Measurements from ENCODE around the gene PPP1R9B.

Gene PPP1R9B

GRCh38 chr17:50155115-50155819, 4.8 kb upstream of the PPP1R9B start:
- no peak for DNase-seq (ENCODE audit: low spot score)

GRCh38 chr17:50154604-50155003, 4.1 kb upstream of the PPP1R9B start:
- no peak for DNase-seq (ENCODE audit: low spot score)

GRCh38 chr17:50153650-50154575, 3.4 kb upstream of the PPP1R9B start:
- no peak for DNase-seq (ENCODE audit: low spot score)

GRCh38 chr17:50152736-50153135, 2.3 kb upstream of the PPP1R9B start:
- no peak for DNase-seq (ENCODE audit: low spot score)

GRCh38 chr17:50151937-50152547, 1.6 kb upstream of the PPP1R9B start:
- DNase-seq (ENCODE audit: low spot score) = peak; percentile 95

GRCh38 chr17:50151041-50151936, 812 bp upstream of the PPP1R9B start:
- DNase-seq (ENCODE audit: low spot score) = peak; percentile 90

GRCh38 chr17:50149417-50150353, 792 bp downstream of the PPP1R9B start:
- DNase-seq (ENCODE audit: low spot score) = peak; percentile 43

- no peak for DNase-seq (ENCODE audit: low spot score)
Observed at GRCh38 chr17:50149091-50149416, 1.4 kb downstream of the PPP1R9B start.

GRCh38 chr17:50148226-50149090, 2.0 kb downstream of the PPP1R9B start:
- DNase-seq (ENCODE audit: low spot score) = peak; percentile 70

- no peak for DNase-seq (ENCODE audit: low spot score)
Observed at GRCh38 chr17:50147841-50148225, 2.6 kb downstream of the PPP1R9B start.

- no peak for DNase-seq (ENCODE audit: low spot score)
Observed at GRCh38 chr17:50146927-50147665, 3.4 kb downstream of the PPP1R9B start.

- DNase-seq (ENCODE audit: low spot score) = no peak
Observed at GRCh38 chr17:50146230-50146926, 4.1 kb downstream of the PPP1R9B start.

GRCh38 chr17:50145532-50146229, 4.8 kb downstream of the PPP1R9B start:
- no peak for DNase-seq (ENCODE audit: low spot score)

GRCh38 chr17:50144845-50145531, 5.5 kb downstream of the PPP1R9B start:
- DNase-seq (ENCODE audit: low spot score) = no peak

- no peak for DNase-seq (ENCODE audit: low spot score)
Observed at GRCh38 chr17:50144355-50144754, 6.1 kb downstream of the PPP1R9B start.

GRCh38 chr17:50143461-50144176, 6.9 kb downstream of the PPP1R9B start:
- no peak for DNase-seq (ENCODE audit: low spot score)

- no peak for DNase-seq (ENCODE audit: low spot score)
Observed at GRCh38 chr17:50141745-50142110, 8.7 kb downstream of the PPP1R9B start.
